Neural progenitor cell (in vitro differentiated cells): Measurements from ENCODE around the gene RXRA.

Experiments
- EZH2 ChIP-seq: fragments of 200-600 bp; sonication (generic); IDR thresholded peaks from 2 replicates; pipeline ENCODE4 v1.6.1; 2017; ENCODE audit warnings: antibody characterized with exemption, mild to moderate bottlenecking, moderate library complexity
- EZH2phosphoT487 ChIP-seq: fragments of 200-600 bp; sonication (generic); IDR thresholded peaks from 2 replicates; pipeline ENCODE4 v1.6.1; 2017; ENCODE audit warnings: antibody characterized with exemption
- TF ChIP-seq, protein P1 (sequence below): fragments of 200-600 bp; sonication (generic); IDR thresholded peaks from 2 replicates; pipeline ENCODE4 v1.5.1; 2017; ENCODE audit warnings: antibody characterized with exemption, mild to moderate bottlenecking

DNA sequence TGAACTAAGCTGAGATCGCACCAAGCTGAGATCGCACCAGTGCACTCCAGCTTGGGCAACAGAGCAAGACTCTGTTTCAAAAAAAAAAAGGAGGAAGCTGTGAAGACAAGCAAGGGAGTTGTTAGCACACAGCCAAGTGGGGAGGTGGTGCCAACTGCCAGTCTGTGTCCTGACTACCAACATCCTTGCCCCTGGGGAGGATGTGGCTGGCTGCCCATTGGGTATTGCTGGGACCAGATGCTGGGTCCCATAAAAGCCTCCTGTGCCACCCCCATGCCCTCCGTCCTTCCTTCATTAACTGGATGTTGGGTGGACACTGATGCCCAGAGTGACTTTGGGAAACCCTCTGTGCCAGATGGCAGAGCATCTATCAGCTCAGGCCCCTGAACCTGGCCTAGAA is 158.2 kb downstream of the RXRA start:
- TF ChIP-seq, protein P1, sequence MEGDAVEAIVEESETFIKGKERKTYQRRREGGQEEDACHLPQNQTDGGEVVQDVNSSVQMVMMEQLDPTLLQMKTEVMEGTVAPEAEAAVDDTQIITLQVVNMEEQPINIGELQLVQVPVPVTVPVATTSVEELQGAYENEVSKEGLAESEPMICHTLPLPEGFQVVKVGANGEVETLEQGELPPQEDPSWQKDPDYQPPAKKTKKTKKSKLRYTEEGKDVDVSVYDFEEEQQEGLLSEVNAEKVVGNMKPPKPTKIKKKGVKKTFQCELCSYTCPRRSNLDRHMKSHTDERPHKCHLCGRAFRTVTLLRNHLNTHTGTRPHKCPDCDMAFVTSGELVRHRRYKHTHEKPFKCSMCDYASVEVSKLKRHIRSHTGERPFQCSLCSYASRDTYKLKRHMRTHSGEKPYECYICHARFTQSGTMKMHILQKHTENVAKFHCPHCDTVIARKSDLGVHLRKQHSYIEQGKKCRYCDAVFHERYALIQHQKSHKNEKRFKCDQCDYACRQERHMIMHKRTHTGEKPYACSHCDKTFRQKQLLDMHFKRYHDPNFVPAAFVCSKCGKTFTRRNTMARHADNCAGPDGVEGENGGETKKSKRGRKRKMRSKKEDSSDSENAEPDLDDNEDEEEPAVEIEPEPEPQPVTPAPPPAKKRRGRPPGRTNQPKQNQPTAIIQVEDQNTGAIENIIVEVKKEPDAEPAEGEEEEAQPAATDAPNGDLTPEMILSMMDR, result no peak
- TF ChIP-seq EZH2 (no peak), EZH2phosphoT487 (no peak)
